ENCODE results near the gene FHIT.

The FHIT gene

DNA sequence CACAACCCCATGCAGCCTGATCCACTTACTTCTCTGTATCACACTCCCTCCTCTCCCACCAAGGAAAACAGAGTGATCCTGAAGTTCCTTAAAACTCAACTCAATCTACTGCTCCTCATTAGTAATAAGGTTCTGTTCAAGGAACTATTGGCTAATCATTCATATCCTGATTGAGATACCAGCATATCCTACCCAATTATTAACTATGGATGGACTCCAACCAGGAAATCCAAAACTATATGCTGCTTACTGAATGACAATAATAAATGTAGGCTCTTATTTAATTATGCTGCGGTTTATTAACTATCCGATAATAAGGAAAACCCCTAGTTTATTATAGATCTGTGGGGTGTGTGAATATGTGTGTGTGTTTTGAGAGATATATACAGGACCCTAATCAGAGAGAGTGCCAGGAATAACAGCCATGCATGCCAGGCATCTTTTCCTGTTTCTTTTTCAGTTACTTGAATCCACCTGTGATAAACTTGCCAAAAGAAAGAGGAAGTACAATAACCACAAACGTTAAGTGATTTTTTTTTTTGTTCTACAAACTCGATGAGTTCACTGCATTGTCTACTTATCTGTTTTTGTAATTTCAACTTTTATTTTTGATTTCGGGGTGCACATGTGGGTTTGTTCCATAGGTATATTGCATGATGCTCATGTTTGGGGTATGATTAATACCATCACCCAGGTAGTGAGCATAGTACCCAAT lies 1169.7 kb downstream of the FHIT start:
- Histone ChIP-seq H3K4ac (ENCODE audit: low read depth, low read length) (no peak overlapping the region), H2AK5ac (ENCODE audit: low read length) (no peak overlapping the region), H3K27ac (ENCODE audit: low read depth, low read length) (no peak overlapping the region), H4K5ac (ENCODE audit: low read length) (no peak overlapping the region), H2BK5ac (ENCODE audit: low read length) (no peak overlapping the region), H3K79me2 (ENCODE audit: control insufficient read depth, insufficient read depth, low read length) (no peaks in the 10 kb centered on the region), H2BK120ac (ENCODE audit: low read depth, low read length) (no peak overlapping the region), H3K18ac (ENCODE audit: low read length) (no peak overlapping the region), H3K27me3 (ENCODE audit: insufficient read depth, low read length, poor library complexity) (no peaks in the 10 kb centered on the region), H3K56ac (ENCODE audit: low read length) (no peak overlapping the region), H4K8ac (ENCODE audit: low read depth, low read length) (no peak overlapping the region), H3K4me3 (ENCODE audit: low read length) (no peak overlapping the region), H3K79me1 (ENCODE audit: low read length) (no peaks in the 10 kb centered on the region), H3K4me1 (ENCODE audit: control insufficient read depth, low read depth, low read length) (no peaks in the 10 kb centered on the region), H3K23ac (ENCODE audit: low read length) (no peak overlapping the region), H3K4me2 (ENCODE audit: low read length) (no peak overlapping the region), H3K36me3 (ENCODE audit: control insufficient read depth, insufficient read depth, low read length) (no peaks in the 10 kb centered on the region), H2BK15ac (replicated peaks; ENCODE audit: low read depth) (no peak overlapping the region), H3K9ac (ENCODE audit: low read length) (no peak overlapping the region)
- DNase-seq, result no peak
- WGBS (ENCODE audit: extremely low coverage, insufficient coverage, low lambda C conversion rate), result no CpG with 5 or more reads among the region's 5 CpGs

DNA sequence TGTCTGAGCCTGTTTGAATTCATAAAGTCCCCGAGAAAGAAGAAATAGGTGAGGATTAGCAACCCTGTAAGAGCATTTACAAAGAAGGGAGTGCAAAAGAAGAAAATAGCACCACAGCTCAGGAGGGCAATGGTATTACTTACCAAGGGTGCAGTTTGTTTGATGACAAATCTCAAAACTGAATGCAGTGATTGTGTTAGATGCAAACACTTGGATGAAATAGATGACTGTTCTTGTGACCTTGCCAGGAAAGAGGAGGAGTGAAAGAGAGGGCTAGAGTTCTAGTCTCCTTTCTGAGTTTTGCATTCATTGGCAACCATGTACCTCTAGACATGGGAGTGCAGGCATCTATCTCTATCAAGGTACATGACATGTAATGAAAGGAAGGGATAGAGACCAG lies 1170.6 kb downstream of the FHIT start:
- no peak for DNase-seq
- Histone ChIP-seq H4K5ac (ENCODE audit: low read length) (no peak overlapping the region), H3K9ac (ENCODE audit: low read length) (no peak overlapping the region), H3K4me1 (ENCODE audit: control insufficient read depth, low read depth, low read length) (no peaks in the 10 kb centered on the region), H3K27me3 (ENCODE audit: insufficient read depth, low read length, poor library complexity) (no peaks in the 10 kb centered on the region), H3K27ac (ENCODE audit: low read depth, low read length) (no peak overlapping the region), H3K56ac (ENCODE audit: low read length) (no peak overlapping the region), H3K4me2 (ENCODE audit: low read length) (no peak overlapping the region), H3K23ac (ENCODE audit: low read length) (no peak overlapping the region), H3K36me3 (ENCODE audit: control insufficient read depth, insufficient read depth, low read length) (no peaks in the 10 kb centered on the region), H3K18ac (ENCODE audit: low read length) (no peak overlapping the region), H3K79me2 (ENCODE audit: control insufficient read depth, insufficient read depth, low read length) (no peaks in the 10 kb centered on the region), H3K4ac (ENCODE audit: low read depth, low read length) (no peak overlapping the region), H3K4me3 (ENCODE audit: low read length) (no peak overlapping the region), H2BK15ac (replicated peaks; ENCODE audit: low read depth) (no peak overlapping the region), H3K79me1 (ENCODE audit: low read length) (no peaks in the 10 kb centered on the region), H4K8ac (ENCODE audit: low read depth, low read length) (no peak overlapping the region), H2BK5ac (ENCODE audit: low read length) (no peak overlapping the region), H2AK5ac (ENCODE audit: low read length) (no peak overlapping the region), H2BK120ac (ENCODE audit: low read depth, low read length) (no peak overlapping the region)
- no CpG with 5 or more reads among the region's 1 CpG for WGBS (ENCODE audit: extremely low coverage, insufficient coverage, low lambda C conversion rate)

DNA sequence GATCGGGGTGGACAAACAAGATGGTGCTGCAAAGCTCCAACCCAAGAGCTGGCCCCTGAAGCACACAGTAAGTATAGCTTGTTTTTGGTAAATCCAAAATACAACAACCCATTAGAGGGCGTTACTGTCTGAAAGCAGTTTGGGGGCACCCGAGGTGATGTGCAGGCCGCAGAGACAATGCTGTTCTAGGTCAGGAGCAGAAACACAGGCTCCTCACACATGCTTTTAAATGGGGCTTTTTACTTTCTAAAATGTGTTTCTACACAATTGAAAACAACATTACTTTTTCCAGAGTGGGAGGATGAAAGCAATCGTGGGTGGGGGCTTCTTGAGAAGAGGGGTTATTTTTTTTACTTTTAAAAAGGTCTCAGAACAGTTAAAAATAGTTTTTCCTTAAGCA lies 1172.2 kb downstream of the FHIT start:
- H4K8ac ChIP-seq (ENCODE audit: low read depth, low read length), result no peak overlapping the region
- H3K56ac ChIP-seq (ENCODE audit: low read length), result no peak overlapping the region
- WGBS (ENCODE audit: extremely low coverage, insufficient coverage, low lambda C conversion rate), result no CpG with 5 or more reads among the region's 5 CpGs
- no peak overlapping the region for H2BK15ac ChIP-seq (replicated peaks; ENCODE audit: low read depth)
- no peaks in the 10 kb centered on the region for H3K36me3 ChIP-seq (ENCODE audit: control insufficient read depth, insufficient read depth, low read length)
- no peaks in the 10 kb centered on the region for H3K79me2 ChIP-seq (ENCODE audit: control insufficient read depth, insufficient read depth, low read length)
- no peaks in the 10 kb centered on the region for H3K27me3 ChIP-seq (ENCODE audit: insufficient read depth, low read length, poor library complexity)
- no peak overlapping the region for H2BK5ac ChIP-seq (ENCODE audit: low read length)
- H3K27ac ChIP-seq (ENCODE audit: low read depth, low read length), result no peak overlapping the region
- no peak overlapping the region for H3K9ac ChIP-seq (ENCODE audit: low read length)
- H4K5ac ChIP-seq (ENCODE audit: low read length), result no peak overlapping the region
- H3K4ac ChIP-seq (ENCODE audit: low read depth, low read length), result no peak overlapping the region
- no peak overlapping the region for H3K4me2 ChIP-seq (ENCODE audit: low read length)
- no peak overlapping the region for H3K18ac ChIP-seq (ENCODE audit: low read length)
- H3K4me3 ChIP-seq (ENCODE audit: low read length), result no peak overlapping the region
- no peak overlapping the region for H2AK5ac ChIP-seq (ENCODE audit: low read length)
- no peak overlapping the region for H2BK120ac ChIP-seq (ENCODE audit: low read depth, low read length)
- H3K23ac ChIP-seq (ENCODE audit: low read length), result no peak overlapping the region
- peak; percentile 31 for DNase-seq
- no peaks in the 10 kb centered on the region for H3K4me1 ChIP-seq (ENCODE audit: control insufficient read depth, low read depth, low read length)
- no peaks in the 10 kb centered on the region for H3K79me1 ChIP-seq (ENCODE audit: low read length)

DNA sequence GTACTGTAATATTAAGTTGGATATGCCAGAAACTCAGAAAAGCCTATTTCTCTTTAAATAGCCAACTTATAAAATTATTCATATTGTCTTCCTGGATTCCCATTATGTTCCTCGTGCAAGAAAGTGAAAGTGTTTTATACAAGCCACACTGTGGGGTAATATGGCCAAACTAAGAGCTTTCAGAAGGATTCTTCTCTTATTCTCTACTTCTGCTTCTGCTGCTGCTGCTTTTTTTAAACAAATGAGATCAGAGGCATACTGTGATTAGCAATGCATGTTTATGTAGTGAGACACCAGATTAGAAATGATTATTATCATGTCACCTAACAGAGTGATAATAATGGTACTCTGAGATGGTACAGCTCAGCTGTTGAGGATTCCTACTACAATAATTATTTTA lies 1174.9 kb downstream of the FHIT start:
- H3K27me3 ChIP-seq (ENCODE audit: insufficient read depth, low read length, poor library complexity), result no peaks in the 10 kb centered on the region
- no peak for DNase-seq
- no peak overlapping the region for H3K18ac ChIP-seq (ENCODE audit: low read length)
- no peak overlapping the region for H3K4me3 ChIP-seq (ENCODE audit: low read length)
- no CpG with 5 or more reads among the region's 1 CpG for WGBS (ENCODE audit: extremely low coverage, insufficient coverage, low lambda C conversion rate)
- H2BK15ac ChIP-seq (replicated peaks; ENCODE audit: low read depth), result no peak overlapping the region
- H2BK5ac ChIP-seq (ENCODE audit: low read length), result no peak overlapping the region
- no peak overlapping the region for H3K4me2 ChIP-seq (ENCODE audit: low read length)
- no peak overlapping the region for H2AK5ac ChIP-seq (ENCODE audit: low read length)
- H3K23ac ChIP-seq (ENCODE audit: low read length), result no peak overlapping the region
- H3K4me1 ChIP-seq (ENCODE audit: control insufficient read depth, low read depth, low read length), result no peaks in the 10 kb centered on the region
- H3K4ac ChIP-seq (ENCODE audit: low read depth, low read length), result no peak overlapping the region
- no peaks in the 10 kb centered on the region for H3K79me2 ChIP-seq (ENCODE audit: control insufficient read depth, insufficient read depth, low read length)
- no peak overlapping the region for H3K56ac ChIP-seq (ENCODE audit: low read length)
- no peak overlapping the region for H4K8ac ChIP-seq (ENCODE audit: low read depth, low read length)
- no peaks in the 10 kb centered on the region for H3K36me3 ChIP-seq (ENCODE audit: control insufficient read depth, insufficient read depth, low read length)
- no peak overlapping the region for H2BK120ac ChIP-seq (ENCODE audit: low read depth, low read length)
- H3K79me1 ChIP-seq (ENCODE audit: low read length), result no peaks in the 10 kb centered on the region
- no peak overlapping the region for H3K9ac ChIP-seq (ENCODE audit: low read length)
- no peak overlapping the region for H3K27ac ChIP-seq (ENCODE audit: low read depth, low read length)
- H4K5ac ChIP-seq (ENCODE audit: low read length), result no peak overlapping the region

DNA sequence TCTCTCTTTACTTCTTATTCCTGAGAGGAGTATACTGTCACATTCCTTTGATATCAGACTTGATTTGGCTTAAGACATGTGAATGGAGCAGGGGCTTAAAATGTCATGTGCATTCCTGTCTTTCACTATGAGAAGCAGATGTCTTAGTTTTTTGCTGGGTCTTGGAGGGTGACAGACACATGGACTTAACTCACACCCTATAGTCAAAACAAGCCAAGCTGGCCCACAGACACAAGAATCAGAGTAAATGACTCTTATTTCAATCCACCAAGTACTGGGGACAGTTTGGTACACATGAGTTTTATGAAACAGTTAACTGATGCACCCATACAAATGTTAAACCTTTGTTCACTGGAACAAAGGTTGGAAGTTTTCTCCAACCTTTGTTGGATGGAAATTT lies 1177.3 kb downstream of the FHIT start:
- Histone ChIP-seq H2BK120ac (ENCODE audit: low read depth, low read length) (no peak overlapping the region), H3K9ac (ENCODE audit: low read length) (no peak overlapping the region), H3K18ac (ENCODE audit: low read length) (no peak overlapping the region), H3K79me2 (ENCODE audit: control insufficient read depth, insufficient read depth, low read length) (no peaks in the 10 kb centered on the region), H4K8ac (ENCODE audit: low read depth, low read length) (no peak overlapping the region), H3K27me3 (ENCODE audit: insufficient read depth, low read length, poor library complexity) (no peaks in the 10 kb centered on the region), H2BK5ac (ENCODE audit: low read length) (no peak overlapping the region), H2BK15ac (replicated peaks; ENCODE audit: low read depth) (no peak overlapping the region), H3K56ac (ENCODE audit: low read length) (no peak overlapping the region), H3K4me3 (ENCODE audit: low read length) (no peak overlapping the region), H3K4me1 (ENCODE audit: control insufficient read depth, low read depth, low read length) (no peaks in the 10 kb centered on the region), H3K27ac (ENCODE audit: low read depth, low read length) (no peak overlapping the region), H3K23ac (ENCODE audit: low read length) (no peak overlapping the region), H3K36me3 (ENCODE audit: control insufficient read depth, insufficient read depth, low read length) (no peaks in the 10 kb centered on the region), H2AK5ac (ENCODE audit: low read length) (no peak overlapping the region), H3K4me2 (ENCODE audit: low read length) (no peak overlapping the region), H3K4ac (ENCODE audit: low read depth, low read length) (no peak overlapping the region), H3K79me1 (ENCODE audit: low read length) (no peaks in the 10 kb centered on the region), H4K5ac (ENCODE audit: low read length) (no peak overlapping the region)
- peak; percentile 27 for DNase-seq

DNA sequence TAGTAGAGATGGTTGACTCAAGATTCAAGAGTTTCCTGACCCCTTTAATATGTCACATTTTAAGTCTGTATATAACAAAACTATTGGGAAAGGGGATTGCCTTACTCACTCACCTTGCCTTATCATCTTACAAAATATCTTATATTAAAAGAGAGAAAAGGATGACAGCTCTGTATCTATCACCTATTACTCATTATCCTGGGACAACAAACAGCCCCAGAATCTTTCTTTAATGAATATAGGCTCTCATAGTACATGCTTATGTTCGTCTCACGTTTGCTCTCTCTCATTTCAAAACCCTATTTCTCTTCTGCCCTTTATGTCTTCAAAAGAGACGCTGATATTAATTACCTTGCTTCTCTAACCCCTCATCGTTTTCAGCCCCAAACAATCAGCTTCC lies 1178.0 kb downstream of the FHIT start:
- no peak for DNase-seq
- Histone ChIP-seq H3K56ac (ENCODE audit: low read length) (no peak overlapping the region), H2BK5ac (ENCODE audit: low read length) (no peak overlapping the region), H3K79me1 (ENCODE audit: low read length) (no peaks in the 10 kb centered on the region), H3K36me3 (ENCODE audit: control insufficient read depth, insufficient read depth, low read length) (no peaks in the 10 kb centered on the region), H2AK5ac (ENCODE audit: low read length) (no peak overlapping the region), H3K18ac (ENCODE audit: low read length) (no peak overlapping the region), H2BK15ac (replicated peaks; ENCODE audit: low read depth) (no peak overlapping the region), H3K79me2 (ENCODE audit: control insufficient read depth, insufficient read depth, low read length) (no peaks in the 10 kb centered on the region), H4K8ac (ENCODE audit: low read depth, low read length) (no peak overlapping the region), H3K9ac (ENCODE audit: low read length) (no peak overlapping the region), H3K27me3 (ENCODE audit: insufficient read depth, low read length, poor library complexity) (no peaks in the 10 kb centered on the region), H3K27ac (ENCODE audit: low read depth, low read length) (no peak overlapping the region), H3K4me3 (ENCODE audit: low read length) (no peak overlapping the region), H3K4ac (ENCODE audit: low read depth, low read length) (no peak overlapping the region), H3K4me2 (ENCODE audit: low read length) (no peak overlapping the region), H3K4me1 (ENCODE audit: control insufficient read depth, low read depth, low read length) (no peaks in the 10 kb centered on the region), H4K5ac (ENCODE audit: low read length) (no peak overlapping the region), H2BK120ac (ENCODE audit: low read depth, low read length) (no peak overlapping the region), H3K23ac (ENCODE audit: low read length) (no peak overlapping the region)
- no CpG with 5 or more reads among the region's 4 CpGs for WGBS (ENCODE audit: extremely low coverage, insufficient coverage, low lambda C conversion rate)
